H9 (cell line): ENCODE measurements around the gene SIPA1L3. TPM values are rescaled to one million over a fixed set of nuclear protein-coding genes. Genes with fewer than 3 reads are reported as not detected.

Experiments
- DNase-seq: peaks from one replicate; pipeline ENCODE4 v3.0.0-alpha.2; 2017
- H2AFZ ChIP-seq: one replicate; pipeline ENCODE4 v1.6.1; 2013; ENCODE audit warnings: mild to moderate bottlenecking, low read length, control low read depth, moderate library complexity
- H2AK5ac ChIP-seq: 2 replicates; pipeline ENCODE4 v1.6.1; 2013; ENCODE audit warnings: low read length, control low read depth, mixed read lengths; ENCODE audit not compliant: insufficient read length
- H2BK120ac ChIP-seq: one replicate; pipeline ENCODE4 v1.6.1; 2013; ENCODE audit warnings: low read depth, mild to moderate bottlenecking, low read length, control low read depth, inconsistent platforms; ENCODE audit not compliant: poor library complexity, severe bottlenecking
- H2BK12ac ChIP-seq: 2 replicates; pipeline ENCODE4 v1.6.1; 2013; ENCODE audit warnings: low read length, control low read depth, mixed read lengths, low read depth; ENCODE audit not compliant: insufficient read length
- H2BK15ac ChIP-seq: 2 replicates; pipeline ENCODE4 v1.6.1; 2013; ENCODE audit warnings: low read depth, low read length, control low read depth
- H2BK20ac ChIP-seq: one replicate; pipeline ENCODE4 v1.6.1; 2013; ENCODE audit warnings: low read depth, mild to moderate bottlenecking, low read length, control low read depth, inconsistent platforms; ENCODE audit not compliant: poor library complexity, severe bottlenecking
- H2BK5ac ChIP-seq: 2 replicates; pipeline ENCODE4 v1.6.1; 2013; ENCODE audit warnings: low read length, control low read depth, mixed read lengths; ENCODE audit not compliant: insufficient read length
- H3K14ac ChIP-seq: 2 replicates; pipeline ENCODE4 v1.6.1; 2013; ENCODE audit warnings: low read length, control low read depth; ENCODE audit not compliant: insufficient read depth
- H3K18ac ChIP-seq: 2 replicates; pipeline ENCODE4 v1.6.1; 2013; ENCODE audit warnings: low read depth, mild to moderate bottlenecking, mixed read lengths, low read length, control low read depth; ENCODE audit not compliant: insufficient read length
- H3K23ac ChIP-seq: 2 replicates; pipeline ENCODE4 v1.6.1; 2013; ENCODE audit warnings: low read length, control low read depth, mixed read lengths, low read depth; ENCODE audit not compliant: insufficient read length
- H3K23me2 ChIP-seq: 2 replicates; pipeline ENCODE4 v1.6.1; 2013; ENCODE audit warnings: low read depth, mild to moderate bottlenecking, mixed read lengths, low read length, control low read depth; ENCODE audit not compliant: insufficient read length, poor library complexity, severe bottlenecking
- H3K27ac ChIP-seq: 2 replicates; pipeline ENCODE4 v1.5.1; 2013; ENCODE audit warnings: low read length, control low read depth, mixed read lengths, low read depth; ENCODE audit not compliant: insufficient read length
- H3K27me3 ChIP-seq: 2 replicates; pipeline ENCODE4 v1.6.1; 2013; ENCODE audit warnings: low read length, control low read depth, inconsistent platforms; ENCODE audit not compliant: insufficient read depth
- H3K4ac ChIP-seq: 2 replicates; pipeline ENCODE4 v1.6.1; 2013; ENCODE audit warnings: low read depth, mild to moderate bottlenecking, control low read depth, inconsistent platforms, low read length, moderate library complexity
- H3K4me1 ChIP-seq: 2 replicates; pipeline ENCODE4 v1.6.1; 2013; ENCODE audit warnings: low read length, control low read depth, inconsistent platforms; ENCODE audit not compliant: insufficient read depth
- H3K4me2 ChIP-seq: 2 replicates; pipeline ENCODE4 v1.6.1; 2013; ENCODE audit warnings: low read length, control low read depth, mixed read lengths; ENCODE audit not compliant: insufficient read length, insufficient read depth
- H3K56ac ChIP-seq: 2 replicates; pipeline ENCODE4 v1.6.1; 2013; ENCODE audit warnings: low read depth, mild to moderate bottlenecking, mixed read lengths, low read length, control low read depth; ENCODE audit not compliant: insufficient read length
- H3K79me1 ChIP-seq: 2 replicates; pipeline ENCODE4 v1.6.1; 2013; ENCODE audit warnings: low read depth, mild to moderate bottlenecking, moderate library complexity, low read length, control low read depth, inconsistent platforms; ENCODE audit not compliant: insufficient read depth, poor library complexity, severe bottlenecking
- H3K79me2 ChIP-seq: 2 replicates; pipeline ENCODE4 v1.6.1; 2013; ENCODE audit warnings: low read length, control low read depth, inconsistent platforms; ENCODE audit not compliant: insufficient read depth
- H3K9ac ChIP-seq: 2 replicates; pipeline ENCODE4 v1.6.1; 2013; ENCODE audit warnings: low read length, control low read depth, mixed read lengths; ENCODE audit not compliant: insufficient read length; ENCODE audit errors: extremely low read depth
- H3K9me3 ChIP-seq: one replicate; pipeline ENCODE4 v1.6.1; 2013; ENCODE audit warnings: low read depth, low read length, inconsistent platforms; ENCODE audit not compliant: control insufficient read depth
- H3T11ph ChIP-seq: one replicate; pipeline ENCODE4 v1.6.1; 2013; ENCODE audit warnings: mild to moderate bottlenecking, low read length, control low read depth, inconsistent platforms
- H4K20me1 ChIP-seq: one replicate; pipeline ENCODE4 v1.6.1; 2013; ENCODE audit not compliant: control insufficient read depth, insufficient read length, insufficient read depth
- H4K5ac ChIP-seq: 2 replicates; pipeline ENCODE4 v1.6.1; 2013; ENCODE audit warnings: low read depth, mild to moderate bottlenecking, mixed read lengths, low read length, control low read depth; ENCODE audit not compliant: insufficient read length
- H4K8ac ChIP-seq: replicated peaks from 2 replicates; pipeline ENCODE4 v1.6.1; 2013; ENCODE audit warnings: low read length, control low read depth, mixed read lengths, low read depth; ENCODE audit not compliant: insufficient read length
- H4K91ac ChIP-seq: 2 replicates; pipeline ENCODE4 v1.6.1; 2013; ENCODE audit warnings: low read depth, mild to moderate bottlenecking, moderate library complexity, mixed read lengths, low read length, control low read depth; ENCODE audit not compliant: insufficient read length
- H3K27ac Mint-ChIP-seq, 3 experiments: 2 replicates in 2 of 3; 3 replicates in 1 of 3; pipeline ENCODE4 v1.8.0; 2020 to 2021; ENCODE audit warnings: mixed read lengths in 3 of 3, mild to moderate bottlenecking in 1 of 3, moderate library complexity in 1 of 3
- H3K27me3 Mint-ChIP-seq: 2 replicates; pipeline ENCODE4 v1.8.0; 2021; ENCODE audit warnings: low read depth, mild to moderate bottlenecking, moderate library complexity, mixed read lengths
- H3K36me3 Mint-ChIP-seq, 3 experiments: 2 replicates in 2 of 3; 3 replicates in 1 of 3; pipeline ENCODE4 v1.8.0; 2020 to 2021; ENCODE audit warnings: low read depth in 3 of 3, mixed read lengths in 3 of 3; ENCODE audit not compliant: insufficient read depth in 1 of 3
- H3K4me1 Mint-ChIP-seq, 2 experiments: 2 replicates each; pipeline ENCODE4 v1.8.0; 2020; ENCODE audit warnings: mixed read lengths in 2 of 2
- H3K4me3 Mint-ChIP-seq, 2 experiments: 2 replicates in 1 of 2; 3 replicates in 1 of 2; pipeline ENCODE4 v1.8.0; 2020 to 2021; ENCODE audit warnings: mild to moderate bottlenecking in 2 of 2, mixed read lengths in 2 of 2, moderate library complexity in 1 of 2
- H3K9me3 Mint-ChIP-seq, 2 experiments: 2 replicates in 1 of 2; 3 replicates in 1 of 2; pipeline ENCODE4 v1.8.0; 2020; ENCODE audit warnings: mild to moderate bottlenecking in 2 of 2, mixed read lengths in 2 of 2, moderate library complexity in 1 of 2
- CTCF ChIP-seq: fragments of 200-600 bp; sonication (generic); conservative IDR thresholded peaks from 3 replicates; pipeline ENCODE4 v1.8.0; 2021; ENCODE audit warnings: antibody characterized with exemption, mild to moderate bottlenecking
- WGBS: extraction: QIAGEN DNeasy Blood & Tissue Kit; methylation state at CpG from one replicate; pipeline ENCODE4 v1.1.7; 2013; ENCODE audit warnings: missing lambda C conversion rate, low lambda C conversion rate, mixed read lengths; ENCODE audit not compliant: insufficient read length; ENCODE audit errors: extremely low coverage; 5-methylcytosine and 5-hydroxymethylcytosine counted together
- total RNA-seq: library from RNA; stranded (reverse); gene quantifications from 2 replicates; pipeline ENCODE4 v1.2.1, GENCODE V29; 2021

Gene SIPA1L3
- total RNA-seq, 1 experiment from 2014 or later: 40.1 TPM

- Mint-ChIP-seq H3K36me3 (peaks cover 0 to 15% (median 6%) of the 10 kb centered on the region in 3 experiments; a peak in 3 of 7 replicates), H3K27ac (peak overlapping the region in 2 of 3 experiments; percentile 85 to 92; a peak in 4 of 7 replicates), H3K4me1 (peaks cover 60 to 64% of the 10 kb centered on the region in 2 experiments), H3K9me3 (peaks cover 0 to 2% of the 10 kb centered on the region in 2 experiments; a peak in 2 of 5 replicates), H3K4me3 (no peak overlapping the region; a peak in 1 of 5 replicates), H3K27me3 (no peaks in the 10 kb centered on the region; the same call in 1 of the 2 replicates)
- no peak overlapping the region for H2BK20ac ChIP-seq
- no peak overlapping the region for H2BK120ac ChIP-seq
- H3K56ac ChIP-seq: no peak overlapping the region
- H4K20me1 ChIP-seq: no peaks in the 10 kb centered on the region
- peaks cover 16% of the 10 kb centered on the region; the same call in 1 of the 2 replicates for H3K4me1 ChIP-seq
- no peaks in the 10 kb centered on the region for H3K27me3 ChIP-seq
- no peak overlapping the region for H3K9ac ChIP-seq
- H2BK15ac ChIP-seq: no peak overlapping the region
- H4K5ac ChIP-seq: no peak overlapping the region
- no peak overlapping the region for H2BK5ac ChIP-seq
- H2BK12ac ChIP-seq: no peak overlapping the region
- TF ChIP-seq CTCF: no peak
- H3K23ac ChIP-seq: no peak overlapping the region
- no peak overlapping the region for H3T11ph ChIP-seq
- H3K14ac ChIP-seq: no peak overlapping the region
- H3K18ac ChIP-seq: no peak overlapping the region
- H2AK5ac ChIP-seq: no peak overlapping the region
- no peak overlapping the region for H2AFZ ChIP-seq
- no peaks in the 10 kb centered on the region; the same call in 1 of the 2 replicates for H3K79me2 ChIP-seq
- H4K91ac ChIP-seq: no peak overlapping the region
- no peak overlapping the region for H3K4ac ChIP-seq
- DNase-seq: no peak
- H4K8ac ChIP-seq: no peak overlapping the region
- H3K4me2 ChIP-seq: no peak overlapping the region
- no peaks in the 10 kb centered on the region for H3K23me2 ChIP-seq
- no peaks in the 10 kb centered on the region for H3K9me3 ChIP-seq
- H3K27ac ChIP-seq: no peak overlapping the region
- no peaks in the 10 kb centered on the region for H3K79me1 ChIP-seq
- no CpG with 5 or more reads among the region's 4 CpGs for WGBS
These were observed 84.8 kb downstream of the SIPA1L3 start for GRCh38 chr19:37991841-37992248.
